Esophagus squamous epithelium (tissue), 5 donors: ENCODE results near the gene CPNE4. TPM values are rescaled to one million over a fixed set of nuclear protein-coding genes. Genes with fewer than 3 reads are reported as not detected.

Experiments
- DNase-seq: peaks from one replicate; lab custom pipeline; 2025; lab: John Stamatoyannopoulos, UW
- H3K27ac ChIP-seq, 4 donors: fragments of 200-600 bp; sonication (generic); one replicate each; pipeline ENCODE4 v1.5.1; 2016 to 2019; ENCODE audit warnings: mild to moderate bottlenecking in 1 of 4
- H3K27me3 ChIP-seq, 4 donors: fragments of 200-600 bp; sonication (generic); 1 replicate in 3 of 4; 2 replicates in 1 of 4; pipeline versions ENCODE4 v1.5.1 to v1.6.0; 2017 to 2021; ENCODE audit warnings: antibody characterized with exemption in 1 of 4
- H3K36me3 ChIP-seq, 3 donors: fragments of 200-600 bp; sonication (generic); one replicate each; pipeline ENCODE4 v1.5.1; 2016 to 2019
- H3K4me1 ChIP-seq, 3 donors: fragments of 200-600 bp; sonication (generic); one replicate each; pipeline ENCODE4 v1.5.1; 2017 to 2019
- H3K4me3 ChIP-seq, 4 donors: fragments of 200-600 bp; sonication (generic); 1 replicate in 3 of 4; 2 replicates in 1 of 4; pipeline ENCODE4 v1.5.1; 2016 to 2019; ENCODE audit warnings: mild to moderate bottlenecking in 2 of 4, moderate library complexity in 1 of 4
- H3K9me3 ChIP-seq, 3 donors: fragments of 200-600 bp; sonication (generic); one replicate each; pipeline ENCODE4 v1.5.1; 2016 to 2019
- POLR2A ChIP-seq, 4 donors: fragments of 450-650 bp; IDR thresholded peaks; one replicate each; pipeline ENCODE4 v1.6.1; 2017; ENCODE audit warnings: antibody characterized with exemption in 4 of 4, mild to moderate bottlenecking in 4 of 4, moderate library complexity in 3 of 4
- whole genome bisulfite sequencing, 2 donors: methylation state at CpG; one replicate each; pipeline ENCODE4 v1.1.5; 2018; 5-methylcytosine and 5-hydroxymethylcytosine counted together
- intact Hi-C: fragments of 100-400 bp; cut with DNase I; formaldehyde crosslinking; loops from one replicate; pipeline ENCODE4 v1.15.0; 2022
- total RNA-seq, 4 donors: library from RNA; depleted of rRNA; stranded (reverse); fragments of >200 nt; gene quantifications; one replicate each; pipeline ENCODE4 v1.1.0, GENCODE V29; 2016
- TF ChIP-seq, protein P1 (sequence below), 6 experiments: fragments of 450-650 bp in 4 of 6; fragments of 200-600 bp in 2 of 6; sonication (generic) in 2 of 6; IDR thresholded peaks; one replicate each; pipeline ENCODE4 v1.5.1; 2016 to 2019; ENCODE audit warnings: antibody characterized with exemption in 6 of 6, mild to moderate bottlenecking in 4 of 6, moderate library complexity in 4 of 6
- donor health status: DM: yes; HTN: yes; CAD: no.

Gene CPNE4
- total RNA-seq, 4 donors from 2014 or later: 0.19 TPM; not detected in 3

DNA sequence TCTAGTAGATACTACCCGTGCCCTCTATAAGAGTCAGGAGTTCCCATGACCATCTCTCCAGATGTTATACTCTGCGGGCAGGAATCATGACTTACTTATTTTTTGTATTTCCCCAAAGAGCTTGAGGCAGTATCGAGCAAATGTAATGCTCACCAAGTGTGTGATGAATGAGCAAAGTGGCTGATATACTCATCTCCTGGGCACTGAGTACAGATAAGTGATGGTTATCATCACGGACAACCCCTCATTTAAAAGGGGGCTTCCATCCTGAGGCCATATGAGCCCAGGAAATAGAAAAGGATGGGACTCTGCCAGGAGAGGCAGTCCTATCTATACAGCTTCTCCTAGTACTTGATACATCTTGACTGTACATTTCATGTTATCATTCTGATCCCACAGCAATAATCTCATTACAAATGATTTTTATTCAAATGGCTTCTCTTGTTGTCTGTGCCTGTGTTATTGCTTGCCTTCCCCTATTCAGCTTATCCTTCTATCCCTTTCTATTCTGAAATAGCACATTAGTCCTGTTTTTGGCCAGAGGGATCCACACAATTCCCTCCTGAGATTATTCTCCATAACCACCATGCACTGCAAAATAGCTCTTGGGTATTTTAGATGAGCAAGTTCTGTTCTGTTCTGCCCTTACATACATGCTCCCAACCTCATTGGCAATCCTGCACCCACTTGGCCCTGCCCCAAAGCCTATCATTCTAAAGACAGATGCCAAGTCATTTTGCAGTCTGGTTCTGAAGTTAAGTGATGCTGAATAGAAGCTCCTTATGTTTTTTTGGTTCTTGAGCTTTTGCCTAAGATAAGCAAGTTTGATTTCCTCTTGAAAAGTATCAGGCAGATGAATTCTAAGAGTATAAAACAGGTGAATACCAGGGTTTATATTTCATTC lies 484.0 kb downstream of the CPNE4 start:
- 22 to 47% methylated on average over 4 of the region's 4 CpGs for WGBS, 2 donors
- intact Hi-C loops: no loop called here
- H3K4me3 ChIP-seq: no peak overlapping the region
- TF ChIP-seq POLR2A (IDR thresholded peaks at IDR 0.05): no peak
- TF ChIP-seq, protein P1, sequence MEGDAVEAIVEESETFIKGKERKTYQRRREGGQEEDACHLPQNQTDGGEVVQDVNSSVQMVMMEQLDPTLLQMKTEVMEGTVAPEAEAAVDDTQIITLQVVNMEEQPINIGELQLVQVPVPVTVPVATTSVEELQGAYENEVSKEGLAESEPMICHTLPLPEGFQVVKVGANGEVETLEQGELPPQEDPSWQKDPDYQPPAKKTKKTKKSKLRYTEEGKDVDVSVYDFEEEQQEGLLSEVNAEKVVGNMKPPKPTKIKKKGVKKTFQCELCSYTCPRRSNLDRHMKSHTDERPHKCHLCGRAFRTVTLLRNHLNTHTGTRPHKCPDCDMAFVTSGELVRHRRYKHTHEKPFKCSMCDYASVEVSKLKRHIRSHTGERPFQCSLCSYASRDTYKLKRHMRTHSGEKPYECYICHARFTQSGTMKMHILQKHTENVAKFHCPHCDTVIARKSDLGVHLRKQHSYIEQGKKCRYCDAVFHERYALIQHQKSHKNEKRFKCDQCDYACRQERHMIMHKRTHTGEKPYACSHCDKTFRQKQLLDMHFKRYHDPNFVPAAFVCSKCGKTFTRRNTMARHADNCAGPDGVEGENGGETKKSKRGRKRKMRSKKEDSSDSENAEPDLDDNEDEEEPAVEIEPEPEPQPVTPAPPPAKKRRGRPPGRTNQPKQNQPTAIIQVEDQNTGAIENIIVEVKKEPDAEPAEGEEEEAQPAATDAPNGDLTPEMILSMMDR (IDR thresholded peaks at IDR 0.05): no peak
- H3K27me3 ChIP-seq: peaks cover 0 to 9% (median 0%) of the 10 kb centered on the region in 4 donors
- H3K9me3 ChIP-seq: no peaks in the 10 kb centered on the region
- H3K27ac ChIP-seq: no peak overlapping the region
- DNase-seq: no peak
- H3K36me3 ChIP-seq: no peaks in the 10 kb centered on the region
- peaks cover 0 to 13% (median 0%) of the 10 kb centered on the region in 3 donors for H3K4me1 ChIP-seq

DNA sequence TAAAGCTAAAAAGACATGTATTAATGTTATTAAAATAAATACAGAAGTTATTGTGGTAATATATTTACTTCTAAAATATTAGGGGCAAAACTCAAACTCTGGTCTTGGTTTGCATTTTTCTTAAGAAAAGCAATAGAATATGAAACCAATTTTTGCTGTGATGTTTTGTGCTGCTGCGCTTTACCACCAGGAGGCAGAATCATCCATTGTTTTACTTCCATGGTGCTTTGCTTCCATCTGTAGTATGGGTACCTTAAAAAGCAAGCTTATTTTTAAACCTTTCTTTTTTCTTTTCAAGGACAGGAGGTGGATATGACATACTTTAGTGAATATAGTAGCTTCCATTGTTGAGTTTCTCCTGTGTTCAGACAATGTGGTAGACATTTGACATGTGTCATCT lies 485.5 kb downstream of the CPNE4 start:
- no peak overlapping the region for H3K27ac ChIP-seq
- no peak for DNase-seq
- intact Hi-C loops: no loop called here
- H3K4me3 ChIP-seq: no peak overlapping the region
- WGBS, 2 donors: 90 to 94% methylated on average over 1 of the region's 1 CpG
- TF ChIP-seq, protein P1 (IDR thresholded peaks at IDR 0.05): peak in 4 of 6 experiments; percentile 11 to 52 (median 18)
- no peak for TF ChIP-seq POLR2A (IDR thresholded peaks at IDR 0.05)
- no peaks in the 10 kb centered on the region for H3K36me3 ChIP-seq
- peaks cover 0 to 13% (median 0%) of the 10 kb centered on the region in 3 donors for H3K4me1 ChIP-seq
- H3K27me3 ChIP-seq: peaks cover 0 to 6% (median 0%) of the 10 kb centered on the region in 4 donors
- H3K9me3 ChIP-seq: no peaks in the 10 kb centered on the region

DNA sequence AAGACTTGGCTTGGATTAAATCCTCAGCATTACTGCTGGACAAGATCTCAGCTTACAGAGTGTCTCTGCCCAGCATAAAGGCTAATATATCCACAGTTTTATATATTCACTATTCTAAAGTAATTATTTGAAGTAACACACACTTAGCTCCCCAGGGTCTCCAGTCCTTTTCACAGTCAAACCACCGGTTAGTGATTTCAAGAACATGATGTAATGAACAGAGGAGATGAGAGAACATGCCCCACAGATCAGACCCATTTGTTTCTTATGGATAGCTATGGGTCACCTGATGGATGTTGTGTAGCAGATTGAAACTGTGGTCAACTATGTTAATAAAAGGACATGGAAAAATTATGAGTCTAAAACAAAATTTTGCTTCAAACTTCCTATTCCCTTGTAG lies 487.2 kb downstream of the CPNE4 start:
- Histone ChIP-seq H3K4me3 (no peak overlapping the region), H3K9me3 (no peaks in the 10 kb centered on the region), H3K27ac (no peak overlapping the region), H3K4me1 (peaks cover 0 to 22% (median 2%) of the 10 kb centered on the region in 3 donors), H3K36me3 (no peaks in the 10 kb centered on the region), H3K27me3 (no peaks in the 10 kb centered on the region)
- no peak for TF ChIP-seq POLR2A (IDR thresholded peaks at IDR 0.05)
- TF ChIP-seq, protein P1 (IDR thresholded peaks at IDR 0.05): no peak
- intact Hi-C loops: no loop called here
- 78 to 86% methylated on average over 1 of the region's 1 CpG for WGBS, 2 donors
- no peak for DNase-seq

DNA sequence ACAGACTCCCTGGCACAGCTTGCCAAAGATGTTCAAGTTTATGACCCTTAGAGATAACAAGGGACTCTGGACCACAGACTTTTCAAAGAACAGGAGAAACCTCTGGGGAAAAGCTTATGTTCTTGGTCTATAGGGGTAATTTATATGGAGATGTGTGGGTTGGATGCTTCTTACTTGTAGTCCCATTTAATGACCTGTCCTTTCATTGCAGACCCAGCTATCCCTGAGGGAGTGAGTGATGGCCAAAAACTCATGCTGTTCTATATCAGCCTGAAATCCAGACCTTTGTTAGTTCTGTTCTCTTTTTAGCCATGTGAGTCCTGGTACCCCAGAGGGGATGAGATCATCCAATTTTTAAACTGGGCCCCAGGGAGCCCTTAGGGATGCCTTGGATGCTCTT lies 488.4 kb downstream of the CPNE4 start:
- H3K36me3 ChIP-seq: no peaks in the 10 kb centered on the region
- no peaks in the 10 kb centered on the region for H3K9me3 ChIP-seq
- H3K4me3 ChIP-seq: no peak overlapping the region
- H3K27ac ChIP-seq: no peak overlapping the region
- intact Hi-C loops: no loop called here
- H3K27me3 ChIP-seq: no peaks in the 10 kb centered on the region
- no peak for TF ChIP-seq POLR2A (IDR thresholded peaks at IDR 0.05)
- TF ChIP-seq, protein P1 (IDR thresholded peaks at IDR 0.05): no peak
- H3K4me1 ChIP-seq: peaks cover 0 to 21% (median 2%) of the 10 kb centered on the region in 3 donors
- DNase-seq: no peak

DNA sequence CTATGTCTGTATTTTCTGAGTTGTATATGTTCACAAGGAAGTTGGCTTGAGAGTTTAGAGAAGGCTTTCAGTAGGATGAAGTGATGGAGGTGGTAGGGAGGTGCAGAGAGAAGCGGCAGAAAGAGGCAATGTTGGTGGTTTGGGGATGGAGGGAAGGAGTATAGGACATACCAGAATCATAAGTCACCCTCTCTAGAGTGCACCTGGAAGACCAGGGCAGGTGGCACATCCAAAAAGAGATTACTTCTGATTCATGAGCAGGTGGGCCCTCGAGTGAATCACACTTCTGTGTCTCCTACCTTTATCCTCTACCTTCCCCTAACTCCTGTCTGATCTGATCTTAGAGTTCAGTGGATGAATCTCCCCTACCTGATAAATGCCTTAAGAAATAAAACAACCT lies 490.3 kb downstream of the CPNE4 start:
- no peak for DNase-seq
- no peak for TF ChIP-seq POLR2A (IDR thresholded peaks at IDR 0.05)
- TF ChIP-seq, protein P1 (IDR thresholded peaks at IDR 0.05): no peak
- H3K36me3 ChIP-seq: no peaks in the 10 kb centered on the region
- H3K4me1 ChIP-seq: peaks cover 0 to 8% (median 2%) of the 10 kb centered on the region in 3 donors
- no peaks in the 10 kb centered on the region for H3K9me3 ChIP-seq
- no peak overlapping the region for H3K27ac ChIP-seq
- 40 to 46% methylated on average over 2 of the region's 2 CpGs for WGBS, 2 donors
- intact Hi-C loops: no loop called here
- no peaks in the 10 kb centered on the region for H3K27me3 ChIP-seq
- no peak overlapping the region for H3K4me3 ChIP-seq
